Thoracic aorta (tissue), 2 donors: ENCODE results near the gene PDGFRB. TPM values are rescaled to one million over a fixed set of nuclear protein-coding genes. Genes with fewer than 3 reads are reported as not detected.

Source experiments
- ATAC-seq: fragments of 150-250 bp; one replicate; pipeline ENCODE4 v1.8.0; 2017; ENCODE audit warnings: low read depth; ENCODE audit not compliant: insufficient number of reproducible peaks, low FRiP score
- DNase-seq: peaks from one replicate; pipeline ENCODE4 v3.0.0-alpha.2; 2020; ENCODE audit warnings: low spot score
- H3K27ac ChIP-seq, 2 donors: fragments of 200-600 bp; sonication (generic); 1 replicate in 1 of 2; 2 replicates in 1 of 2; pipeline ENCODE4 v1.5.1; 2016; ENCODE audit warnings: mild to moderate bottlenecking in 2 of 2, moderate library complexity in 2 of 2
- H3K27me3 ChIP-seq: fragments of 200-600 bp; sonication (generic); replicated peaks from 2 replicates; pipeline ENCODE4 v1.6.0; 2016; ENCODE audit warnings: mild to moderate bottlenecking; ENCODE audit not compliant: insufficient read depth
- H3K36me3 ChIP-seq: fragments of 200-600 bp; sonication (generic); one replicate; pipeline ENCODE4 v1.5.1; 2016
- H3K4me1 ChIP-seq, 2 donors: fragments of 200-600 bp; sonication (generic); 1 replicate in 1 of 2; 2 replicates in 1 of 2; pipeline versions ENCODE4 v1.5.1 to v1.6.0; 2016; ENCODE audit warnings: low read depth in 2 of 2, mild to moderate bottlenecking in 1 of 2; ENCODE audit not compliant: control insufficient read depth in 1 of 2
- H3K4me3 ChIP-seq: fragments of 200-600 bp; sonication (generic); 2 replicates; pipeline ENCODE4 v1.5.1; 2016; ENCODE audit warnings: mild to moderate bottlenecking
- H3K9me3 ChIP-seq: fragments of 200-600 bp; sonication (generic); 2 replicates; pipeline ENCODE4 v1.5.1; 2016
- total RNA-seq, 2 donors: library from RNA; depleted of rRNA; stranded (reverse); fragments of >200 nt; gene quantifications; one replicate each; pipeline versions ENCODE4 v1.1.0 to v1.2.3, GENCODE V29; 2016
- TF ChIP-seq, protein P1 (sequence below): fragments of 200-600 bp; sonication (generic); IDR thresholded peaks from one replicate; pipeline ENCODE4 v1.5.1; 2019; ENCODE audit warnings: antibody characterized with exemption

PDGFRB gene
- total RNA-seq, 2 donors from 2014 or later: 362 to 421 TPM

DNA sequence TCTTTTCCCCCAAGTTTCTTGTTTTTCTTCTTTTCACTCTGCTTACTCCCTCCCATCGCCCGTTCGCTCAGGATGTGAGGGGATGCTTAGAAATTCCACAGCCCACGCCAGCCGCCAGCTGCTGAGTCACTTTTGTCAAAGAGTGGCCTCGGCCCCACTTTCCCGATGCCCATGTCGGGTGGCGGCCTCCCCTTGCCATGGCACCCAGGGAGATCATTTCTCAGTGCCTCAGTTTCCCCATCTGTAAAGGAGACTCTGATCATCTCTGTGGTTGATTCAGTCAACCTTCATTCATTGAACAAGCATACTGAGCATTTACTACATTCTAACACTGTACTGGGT is 353 bp upstream of the PDGFRB start:
- Histone ChIP-seq H3K27ac (peak overlapping the region; percentile 88 to 94), H3K36me3 (peaks cover 5% of the 10 kb centered on the region), H3K9me3 (no peaks in the 10 kb centered on the region), H3K4me1 (peaks cover 35 to 74% of the 10 kb centered on the region in 2 donors), H3K27me3 (no peaks in the 10 kb centered on the region), H3K4me3 (peak overlapping the region; percentile 79)
- DNase-seq (no peak), ATAC-seq (no peak)
- TF ChIP-seq, protein P1, sequence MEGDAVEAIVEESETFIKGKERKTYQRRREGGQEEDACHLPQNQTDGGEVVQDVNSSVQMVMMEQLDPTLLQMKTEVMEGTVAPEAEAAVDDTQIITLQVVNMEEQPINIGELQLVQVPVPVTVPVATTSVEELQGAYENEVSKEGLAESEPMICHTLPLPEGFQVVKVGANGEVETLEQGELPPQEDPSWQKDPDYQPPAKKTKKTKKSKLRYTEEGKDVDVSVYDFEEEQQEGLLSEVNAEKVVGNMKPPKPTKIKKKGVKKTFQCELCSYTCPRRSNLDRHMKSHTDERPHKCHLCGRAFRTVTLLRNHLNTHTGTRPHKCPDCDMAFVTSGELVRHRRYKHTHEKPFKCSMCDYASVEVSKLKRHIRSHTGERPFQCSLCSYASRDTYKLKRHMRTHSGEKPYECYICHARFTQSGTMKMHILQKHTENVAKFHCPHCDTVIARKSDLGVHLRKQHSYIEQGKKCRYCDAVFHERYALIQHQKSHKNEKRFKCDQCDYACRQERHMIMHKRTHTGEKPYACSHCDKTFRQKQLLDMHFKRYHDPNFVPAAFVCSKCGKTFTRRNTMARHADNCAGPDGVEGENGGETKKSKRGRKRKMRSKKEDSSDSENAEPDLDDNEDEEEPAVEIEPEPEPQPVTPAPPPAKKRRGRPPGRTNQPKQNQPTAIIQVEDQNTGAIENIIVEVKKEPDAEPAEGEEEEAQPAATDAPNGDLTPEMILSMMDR: no peak

DNA sequence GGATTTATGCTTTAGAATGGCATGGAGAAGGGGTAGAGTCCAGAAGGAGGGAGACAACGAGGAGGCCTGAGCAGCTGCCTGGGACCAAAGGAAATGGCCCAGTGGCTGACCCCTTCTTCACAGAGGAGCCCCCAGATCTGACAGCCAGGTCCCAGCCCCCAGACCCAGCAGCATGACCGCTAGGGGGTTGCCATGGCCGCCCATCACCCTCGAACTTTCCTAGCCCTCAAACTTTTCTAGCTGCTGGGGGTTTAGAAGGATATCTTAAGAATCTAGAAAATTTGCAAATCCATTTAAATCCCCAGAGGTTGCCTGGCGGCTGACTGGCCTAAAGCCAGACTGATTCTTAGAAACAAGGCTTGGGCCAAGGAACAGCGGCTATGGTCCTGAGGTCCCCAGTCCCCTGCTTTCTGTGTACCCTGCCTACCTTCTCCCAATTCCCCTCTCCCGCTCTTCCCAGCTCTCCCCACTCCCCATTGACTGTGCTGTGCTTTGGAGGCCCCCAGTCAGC is 972 bp downstream of the PDGFRB start:
- TF ChIP-seq, protein P1: no peak
- Histone ChIP-seq H3K36me3 (peaks cover 9% of the 10 kb centered on the region), H3K27me3 (no peaks in the 10 kb centered on the region), H3K4me1 (peaks cover 40 to 74% of the 10 kb centered on the region in 2 donors), H3K9me3 (no peaks in the 10 kb centered on the region), H3K27ac (peak overlapping the region; percentile 88 to 94), H3K4me3 (peak overlapping the region; percentile 79)
- ATAC-seq (no peak), DNase-seq (no peak)

DNA sequence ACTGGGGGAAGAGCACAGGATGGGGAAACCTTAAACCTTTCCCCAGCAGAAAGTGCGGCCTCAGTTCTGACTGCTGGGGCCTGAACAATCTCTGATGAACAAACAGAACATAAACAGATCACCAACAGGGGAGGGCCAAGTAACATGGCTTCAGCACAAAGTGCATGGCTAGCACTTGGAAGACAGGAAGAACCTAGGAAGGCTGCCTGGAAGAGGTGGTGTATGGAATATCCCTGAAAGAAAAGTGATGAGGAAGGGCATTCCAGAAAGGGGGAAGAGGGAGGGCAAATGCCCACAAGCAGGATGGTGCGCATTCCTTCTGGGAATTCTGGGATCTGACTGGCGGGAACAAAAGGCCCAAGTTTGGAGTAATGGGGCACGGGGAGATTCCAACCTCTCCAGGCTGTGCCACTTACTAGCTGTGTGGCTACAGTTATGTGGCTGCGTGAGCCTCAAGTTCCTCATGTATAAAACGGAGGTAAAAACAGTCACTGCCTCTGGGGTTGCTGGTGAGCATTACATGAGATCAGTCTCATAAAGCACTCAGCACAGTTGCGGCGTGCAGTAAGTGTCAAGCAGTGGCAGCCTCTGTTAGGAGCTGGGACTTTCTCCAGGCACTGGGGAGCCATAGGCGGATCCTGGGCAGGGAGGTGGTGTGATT is 1.6 kb downstream of the PDGFRB start:
- no peaks in the 10 kb centered on the region for H3K9me3 ChIP-seq
- H3K27me3 ChIP-seq: no peaks in the 10 kb centered on the region
- no peak for ATAC-seq
- peak overlapping the region; percentile 88 to 94 for H3K27ac ChIP-seq
- DNase-seq: no peak
- H3K36me3 ChIP-seq: peaks cover 9% of the 10 kb centered on the region
- peak overlapping the region; percentile 79 for H3K4me3 ChIP-seq
- H3K4me1 ChIP-seq: peaks cover 36 to 74% of the 10 kb centered on the region in 2 donors
- TF ChIP-seq, protein P1: peak; percentile 15

DNA sequence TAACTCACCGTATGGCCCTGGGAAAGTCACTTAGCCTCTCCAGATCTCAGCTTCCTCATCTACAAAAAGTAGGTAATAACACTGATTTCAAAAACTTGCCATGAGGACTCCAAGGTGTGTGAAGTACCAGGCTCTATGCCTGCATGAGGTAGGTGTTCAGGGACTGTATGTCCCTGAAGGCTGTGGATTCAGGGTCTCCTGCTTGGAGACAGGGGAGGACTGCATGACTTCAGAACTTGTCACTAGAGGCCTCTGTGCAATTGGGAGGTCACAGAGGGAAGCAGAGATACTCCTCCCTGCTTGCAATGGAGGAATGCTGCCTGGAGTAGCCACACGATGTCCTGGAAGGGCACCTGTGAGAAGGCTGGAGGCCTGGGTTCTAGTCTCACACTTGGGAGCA is 2.2 kb downstream of the PDGFRB start:
- Histone ChIP-seq H3K27me3 (no peaks in the 10 kb centered on the region), H3K4me1 (peaks cover 35 to 74% of the 10 kb centered on the region in 2 donors), H3K36me3 (peaks cover 9% of the 10 kb centered on the region), H3K9me3 (no peaks in the 10 kb centered on the region), H3K27ac (peak overlapping the region; percentile 88 to 94), H3K4me3 (peak overlapping the region; percentile 79)
- ATAC-seq: no peak
- TF ChIP-seq, protein P1: no peak
- no peak for DNase-seq

DNA sequence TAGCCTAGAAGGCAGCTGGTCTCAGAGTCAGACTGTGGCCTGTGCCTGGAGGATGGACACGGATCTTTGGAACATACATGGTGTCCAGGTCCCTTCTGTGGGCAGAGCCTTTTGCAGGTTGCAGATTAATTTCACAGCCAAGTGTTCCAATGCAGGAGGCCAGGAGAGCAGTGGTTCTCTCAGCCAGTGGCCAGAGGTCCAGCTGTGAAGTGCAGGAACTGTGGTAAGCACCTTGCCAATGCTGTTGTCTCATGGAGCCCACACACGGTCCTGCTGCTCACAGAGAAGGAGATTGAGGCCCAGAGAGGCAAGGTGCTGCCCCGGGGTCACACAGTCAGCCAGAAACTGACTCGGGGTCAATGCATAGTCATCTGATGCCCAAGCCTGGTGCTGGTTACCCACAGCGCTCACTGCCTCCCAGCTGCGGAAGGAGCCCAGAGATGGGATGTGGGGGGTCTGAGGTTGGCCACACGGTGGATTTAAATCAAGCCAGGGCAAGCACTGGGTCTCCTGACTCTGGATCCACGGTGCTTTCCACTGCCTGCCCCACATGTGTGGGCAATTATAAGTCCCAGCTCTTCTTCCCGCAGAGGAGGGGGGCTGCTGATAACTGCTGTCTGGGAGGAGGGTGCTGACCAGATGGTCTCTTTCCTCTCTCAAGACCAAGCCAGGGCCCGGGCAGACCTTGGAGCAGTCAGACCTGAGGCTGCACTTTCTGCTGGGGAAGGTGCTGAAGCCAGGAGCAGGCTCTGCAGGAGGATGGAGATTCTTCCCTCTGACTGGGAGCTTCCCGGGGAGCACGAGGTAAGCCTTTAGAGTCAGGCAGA is 2.8 kb downstream of the PDGFRB start:
- Histone ChIP-seq H3K27me3 (no peaks in the 10 kb centered on the region), H3K9me3 (no peaks in the 10 kb centered on the region), H3K4me3 (peak overlapping the region; percentile 79), H3K27ac (peak overlapping the region; percentile 29 to 88), H3K4me1 (peaks cover 37 to 74% of the 10 kb centered on the region in 2 donors), H3K36me3 (peaks cover 9% of the 10 kb centered on the region)
- DNase-seq (no peak), ATAC-seq (no peak)
- TF ChIP-seq, protein P1: no peak
